Psoas muscle (tissue), 8 donors: ENCODE data around the gene RAB10. TPM values are rescaled to one million over a fixed set of nuclear protein-coding genes. Genes with fewer than 3 reads are reported as not detected.

Experiments
- ATAC-seq, 4 donors: fragments of 200-7000 bp; cut with Tn5 transposase; one replicate each; pipeline ENCODE4 v1.9.1; 2020; ENCODE audit warnings: moderate library complexity in 3 of 4, mild to moderate bottlenecking in 2 of 4
- DNase-seq, 2 donors: peaks; one replicate each; pipeline ENCODE4 v3.0.0-alpha.2; 2020
- H3K27ac ChIP-seq: fragments of 200-600 bp; one replicate; pipeline ENCODE4 v1.8.0; 2022
- H3K27me3 ChIP-seq, 3 donors: fragments of 200-600 bp in 1 of 3; one replicate each; pipeline versions ENCODE4 v1.6.1 to v1.8.0; 2013 to 2022; ENCODE audit warnings: low read length in 2 of 3, mild to moderate bottlenecking in 2 of 3, moderate library complexity in 1 of 3; ENCODE audit not compliant: insufficient read depth in 3 of 3
- H3K36me3 ChIP-seq, 2 donors: fragments of 200-600 bp in 1 of 2; one replicate each; pipeline versions ENCODE4 v1.6.1 to v1.8.0; 2013 to 2022; ENCODE audit warnings: low read depth in 1 of 2, mild to moderate bottlenecking in 1 of 2, moderate library complexity in 1 of 2; ENCODE audit not compliant: insufficient read depth in 1 of 2
- H3K4me1 ChIP-seq: fragments of 200-600 bp; one replicate; pipeline ENCODE4 v1.8.0; 2022
- H3K4me3 ChIP-seq: fragments of 200-600 bp; one replicate; pipeline ENCODE4 v1.8.0; 2022; ENCODE audit warnings: mild to moderate bottlenecking
- H3K9me3 ChIP-seq: fragments of 200-600 bp; one replicate; pipeline ENCODE4 v1.8.0; 2022
- WGBS, 3 donors: extraction: QIAGEN DNeasy Blood & Tissue Kit; methylation state at CpG; one replicate each; pipeline versions ENCODE4 v1.1.6 to v1.1.7; 2013; 5-methylcytosine and 5-hydroxymethylcytosine counted together
- intact Hi-C, 2 donors: fragments of 100-400 bp; cut with DNase I; formaldehyde crosslinking; loops; one replicate each; pipeline versions ENCODE4 v1.11.0 to v1.14.2; 2022
- polyA plus RNA-seq, 3 donors: library from polyadenylated mRNA; stranded (reverse); fragments of 200-250 nt; gene quantifications; one replicate each; pipeline ENCODE4 v1.2.3, GENCODE V29; 2013
- total RNA-seq, 4 donors: library from RNA; stranded (reverse); fragmentation: NEBNext Ultra II Directional in 2 of 4; extraction: Animal tissue kit (Norgen Biotek cat#: 25700) in 2 of 4; gene quantifications; one replicate each; pipeline versions ENCODE4 v1.2.1 to v1.2.4, GENCODE V29; 2021 to 2023
- TF ChIP-seq, protein P1 (sequence below): fragments of 200-600 bp; IDR thresholded peaks from one replicate; pipeline ENCODE4 v1.8.0; 2022; ENCODE audit warnings: antibody characterized with exemption
- donor health status: healthy with polysubstance abuse.
- donor health status: DM: no; HTN: no; CAD: no; lungs with moderate emphysema.
- donor health status: Bipolar disorder and iron deficiency.
- donor health status: healthy.
- donor health status: DM: yes; HTN: yes; CAD: no.
- donor health status: DM: no; HTN: no; CAD: no.
- donor health status: DM: no; HTN: no; CAD: no.
- donor health status: DM: yes; HTN: yes; CAD: no.

Gene RAB10
- total and polyA plus RNA-seq, 7 donors, result 76.5 to 170 (median 147) TPM

DNA sequence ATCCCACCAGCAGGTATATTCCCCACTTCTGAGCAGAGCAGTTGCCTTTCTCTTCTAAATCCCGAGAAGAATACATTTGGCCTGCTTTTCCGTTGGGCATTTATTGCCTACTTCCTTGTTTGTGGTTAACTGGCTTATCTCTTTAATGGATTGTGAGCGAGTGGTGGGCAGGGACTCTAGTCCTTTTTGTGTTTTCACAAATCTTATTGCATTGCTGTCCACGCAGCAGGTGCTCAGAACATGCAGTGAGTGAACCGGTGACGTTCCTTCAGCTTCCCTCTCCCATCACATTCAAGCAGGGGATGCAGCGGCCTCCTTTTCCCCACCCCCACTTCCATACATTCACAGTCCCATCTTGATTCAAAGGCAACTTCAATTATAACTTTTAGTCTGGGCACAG is 110.1 kb downstream of the RAB10 start:
- DNase-seq (no peak), ATAC-seq (no peak)
- TF ChIP-seq, protein P1, sequence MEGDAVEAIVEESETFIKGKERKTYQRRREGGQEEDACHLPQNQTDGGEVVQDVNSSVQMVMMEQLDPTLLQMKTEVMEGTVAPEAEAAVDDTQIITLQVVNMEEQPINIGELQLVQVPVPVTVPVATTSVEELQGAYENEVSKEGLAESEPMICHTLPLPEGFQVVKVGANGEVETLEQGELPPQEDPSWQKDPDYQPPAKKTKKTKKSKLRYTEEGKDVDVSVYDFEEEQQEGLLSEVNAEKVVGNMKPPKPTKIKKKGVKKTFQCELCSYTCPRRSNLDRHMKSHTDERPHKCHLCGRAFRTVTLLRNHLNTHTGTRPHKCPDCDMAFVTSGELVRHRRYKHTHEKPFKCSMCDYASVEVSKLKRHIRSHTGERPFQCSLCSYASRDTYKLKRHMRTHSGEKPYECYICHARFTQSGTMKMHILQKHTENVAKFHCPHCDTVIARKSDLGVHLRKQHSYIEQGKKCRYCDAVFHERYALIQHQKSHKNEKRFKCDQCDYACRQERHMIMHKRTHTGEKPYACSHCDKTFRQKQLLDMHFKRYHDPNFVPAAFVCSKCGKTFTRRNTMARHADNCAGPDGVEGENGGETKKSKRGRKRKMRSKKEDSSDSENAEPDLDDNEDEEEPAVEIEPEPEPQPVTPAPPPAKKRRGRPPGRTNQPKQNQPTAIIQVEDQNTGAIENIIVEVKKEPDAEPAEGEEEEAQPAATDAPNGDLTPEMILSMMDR, result no peak
- Histone ChIP-seq H3K27ac (no peak overlapping the region), H3K4me1 (no peaks in the 10 kb centered on the region), H3K27me3 (no peaks in the 10 kb centered on the region), H3K36me3 (no peaks in the 10 kb centered on the region), H3K9me3 (no peaks in the 10 kb centered on the region), H3K4me3 (no peak overlapping the region)
- 63 to 81% (median 69%) methylated on average over 7 of the region's 7 CpGs for whole genome bisulfite sequencing, 3 donors
- intact Hi-C loops, result loop anchor here (2.0 kb wide), 2 partner anchors 151 to 193 kb away; no protein-coding TSS in a partner anchor

GRCh38 chr2:26144953-26145680 is 111.2 kb downstream of the RAB10 start:
- intact Hi-C loops, result loop anchor here (1.0 to 5.0 kb wide), 5 partner anchors 58 to 293 kb away; no protein-coding TSS in a partner anchor
- DNase-seq (peak; percentile 59 to 66), ATAC-seq (peak; percentile 78 to 83 (median 82))
- 25 to 29% (median 26%) methylated on average over 11 of the region's 11 CpGs for WGBS, 3 donors
- no peak overlapping the region for H3K27ac ChIP-seq
- H3K27me3 ChIP-seq, result no peaks in the 10 kb centered on the region
- H3K36me3 ChIP-seq, result no peaks in the 10 kb centered on the region
- no peak overlapping the region for H3K4me3 ChIP-seq
- H3K9me3 ChIP-seq, result no peaks in the 10 kb centered on the region
- no peaks in the 10 kb centered on the region for H3K4me1 ChIP-seq
- TF ChIP-seq, protein P1, result peak; percentile 88

DNA sequence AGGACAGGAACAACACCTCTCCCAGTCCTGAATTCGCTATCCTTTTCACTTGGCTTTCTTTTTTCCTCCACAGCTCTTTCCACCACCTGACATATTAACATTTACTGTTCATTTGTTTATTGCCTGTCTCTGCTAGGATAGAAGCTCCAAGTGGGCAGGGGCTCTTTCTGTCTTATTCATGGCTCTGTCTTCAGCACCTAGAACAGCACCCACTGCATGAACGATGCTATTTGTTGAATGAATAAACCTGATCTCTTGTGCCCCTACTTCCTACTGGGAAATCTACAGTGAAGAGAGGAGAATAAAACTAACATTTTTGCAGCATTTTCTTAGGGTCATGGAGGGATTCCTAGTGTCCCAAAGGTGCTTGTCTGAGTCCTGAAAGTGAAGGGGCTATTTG is 114.6 kb downstream of the RAB10 start:
- DNase-seq, result no peak
- WGBS, 3 donors, result 35 to 44% (median 40%) methylated on average over 2 of the region's 2 CpGs
- Histone ChIP-seq H3K9me3 (no peaks in the 10 kb centered on the region), H3K27ac (no peak overlapping the region), H3K27me3 (no peaks in the 10 kb centered on the region), H3K4me3 (no peak overlapping the region), H3K4me1 (no peaks in the 10 kb centered on the region), H3K36me3 (no peaks in the 10 kb centered on the region)
- no peak for ATAC-seq
- intact Hi-C loops, result loop anchor here in 1 of 2 donors (5.0 kb wide), 1 partner anchor 61 kb away; no protein-coding TSS in a partner anchor
- TF ChIP-seq, protein P1, result no peak

GRCh38 chr2:26150243-26150642 is 116.4 kb downstream of the RAB10 start:
- no peaks in the 10 kb centered on the region for H3K4me1 ChIP-seq
- 83 to 85% (median 84%) methylated on average over 12 of the region's 12 CpGs for WGBS, 3 donors
- no peaks in the 10 kb centered on the region for H3K27me3 ChIP-seq
- DNase-seq (no peak), ATAC-seq (no peak)
- no peak overlapping the region for H3K4me3 ChIP-seq
- TF ChIP-seq, protein P1, result no peak
- no peaks in the 10 kb centered on the region for H3K36me3 ChIP-seq
- no peak overlapping the region for H3K27ac ChIP-seq
- intact Hi-C loops, result no loop called here
- H3K9me3 ChIP-seq, result peaks cover 8% of the 10 kb centered on the region

DNA sequence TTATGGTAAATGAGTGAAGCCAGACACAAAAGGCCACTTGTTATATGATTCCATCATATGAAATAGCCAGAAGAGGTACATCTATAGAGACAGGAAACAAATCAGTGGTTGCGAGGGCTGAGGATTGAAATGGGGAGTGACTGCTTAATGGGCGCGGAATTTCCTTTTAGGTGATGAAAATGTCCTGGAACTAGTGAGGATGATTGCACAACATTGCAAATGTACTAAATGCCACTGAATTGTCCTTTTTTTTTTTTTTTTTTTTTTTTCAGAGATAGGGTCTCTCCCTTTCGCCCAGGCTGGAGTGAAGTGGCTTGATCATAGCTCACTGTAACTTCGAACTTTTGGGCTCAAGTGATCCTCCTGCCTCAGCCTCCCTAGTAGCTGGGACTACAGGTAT is 123.7 kb downstream of the RAB10 start:
- ATAC-seq (no peak), DNase-seq (no peak)
- Histone ChIP-seq H3K27me3 (no peaks in the 10 kb centered on the region), H3K27ac (no peak overlapping the region), H3K36me3 (no peaks in the 10 kb centered on the region), H3K9me3 (peaks cover 8% of the 10 kb centered on the region), H3K4me1 (no peaks in the 10 kb centered on the region), H3K4me3 (no peak overlapping the region)
- WGBS, 3 donors, result 88 to 99% (median 98%) methylated on average over 5 of the region's 5 CpGs
- intact Hi-C loops, result no loop called here
- TF ChIP-seq, protein P1, result no peak
